Inflammatory macrophage (primary cell): ENCODE measurements around the gene ZNF664.
"Not testable (repeated sequence)": the region's sequence is repeated elsewhere in the genome, so short reads cannot be mapped to it uniquely, and the experiment has no call there.

Source experiments
- DNase-seq, 2 donors: peaks; one replicate each; pipeline ENCODE4 v3.0.0-alpha.2; 2020 to 2022

The ZNF664 gene

DNA sequence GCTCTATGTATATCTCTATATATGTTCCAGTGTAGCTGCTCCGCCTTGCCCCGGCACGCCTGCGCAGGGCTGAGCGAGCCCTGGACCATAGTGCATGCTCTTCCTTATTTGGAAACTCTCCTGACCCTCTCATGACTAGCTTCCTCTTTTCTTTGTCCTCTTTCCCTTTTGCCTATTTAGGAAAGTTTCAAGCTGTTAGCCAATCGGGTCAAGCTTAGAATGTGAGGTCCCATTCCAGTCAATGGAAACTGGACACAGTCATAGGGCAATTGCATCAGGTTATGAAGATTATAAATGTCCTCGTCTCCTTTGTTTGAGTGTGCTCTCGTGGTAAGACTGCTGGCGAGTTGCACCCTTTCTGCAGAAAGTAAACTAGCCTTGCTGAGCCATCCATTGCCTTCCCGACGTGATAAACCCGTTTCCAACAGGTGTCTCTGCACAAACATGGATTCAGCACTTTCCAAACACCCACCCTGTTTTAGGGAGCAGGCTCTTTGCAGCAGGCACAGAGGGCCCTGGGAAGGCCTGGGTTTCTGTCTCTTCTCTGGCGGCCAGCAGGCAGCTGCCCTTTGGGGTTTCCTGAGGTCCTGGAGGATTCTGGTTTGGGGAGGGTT lies 31.3 kb upstream of the ZNF664 start:
- DNase-seq: peak; percentile 95

DNA sequence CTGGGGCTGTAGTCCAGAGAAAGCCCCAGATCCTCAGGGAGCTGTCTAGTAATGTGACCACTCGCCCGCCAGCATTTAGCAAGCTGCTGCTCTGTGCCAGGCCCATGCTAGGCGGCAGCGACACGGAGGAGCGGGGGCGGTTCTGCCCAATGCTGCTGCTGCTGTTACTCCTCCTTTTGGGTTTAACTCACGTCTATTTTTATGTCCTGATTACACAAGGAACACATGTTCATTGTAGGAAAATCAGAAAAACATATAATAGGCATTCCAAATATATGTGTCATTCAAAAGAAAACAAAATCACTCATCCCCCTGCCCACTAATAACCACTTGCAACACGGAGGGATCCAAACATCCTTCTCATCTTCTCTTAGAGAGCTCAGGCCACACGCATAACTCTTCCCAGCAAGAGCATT lies 30.8 kb upstream of the ZNF664 start:
- peak; percentile 4 to 39 for DNase-seq

DNA sequence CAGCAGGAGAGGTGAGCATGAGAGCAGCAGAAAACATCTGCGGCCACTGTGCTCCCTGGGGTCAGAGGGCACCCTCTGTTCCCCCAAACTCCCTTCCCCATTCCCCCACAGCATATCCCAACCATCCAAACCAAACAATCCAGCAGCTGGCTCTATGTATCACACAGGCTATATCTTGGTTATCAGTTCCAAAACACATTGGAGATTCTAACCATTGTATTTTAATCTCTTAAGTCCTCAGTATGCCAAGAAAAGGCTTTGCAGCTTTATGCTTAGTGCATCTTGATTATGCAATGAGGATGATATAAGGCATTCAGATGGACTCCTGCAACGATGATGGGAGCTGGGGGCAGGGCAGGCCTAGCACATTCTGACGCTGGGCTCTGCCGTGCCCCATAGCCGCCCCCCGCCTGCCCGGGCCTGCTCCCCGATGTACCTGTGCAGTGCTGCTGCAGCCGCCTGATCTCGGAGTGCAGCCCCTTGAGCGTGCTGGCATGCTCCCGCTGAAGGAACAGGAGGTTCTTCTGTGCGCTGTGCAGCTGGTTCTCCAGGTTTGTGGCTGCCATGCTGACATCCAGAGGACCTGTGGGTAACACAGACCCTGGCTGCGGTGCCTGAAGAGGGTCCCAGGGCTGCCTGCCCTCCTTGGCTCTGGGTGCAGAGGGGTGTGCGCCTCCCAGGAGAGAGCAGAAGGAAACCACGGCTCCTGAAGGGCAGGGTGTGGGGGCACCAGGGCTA lies 29.9 kb upstream of the ZNF664 start:
- no peak for DNase-seq

DNA sequence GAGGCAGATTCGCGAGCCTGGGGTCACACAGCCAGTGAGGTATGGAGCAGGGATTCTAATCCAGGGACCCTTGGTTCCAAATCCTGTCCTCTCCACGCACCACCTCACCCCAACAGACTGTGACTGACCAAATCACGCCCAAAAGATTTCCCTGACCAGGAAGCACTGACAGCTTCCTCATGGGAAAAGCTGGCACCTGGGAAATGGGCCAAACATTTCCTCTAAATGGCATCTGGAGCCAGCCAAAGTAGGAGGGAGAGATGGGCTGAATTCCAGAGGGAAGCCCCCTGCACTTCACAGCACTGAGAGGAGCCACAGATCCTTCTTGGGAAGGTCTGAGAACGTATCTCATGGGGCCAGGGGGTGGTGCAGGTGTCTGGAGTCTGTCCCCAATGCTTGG lies 29.2 kb upstream of the ZNF664 start:
- no peak for DNase-seq

DNA sequence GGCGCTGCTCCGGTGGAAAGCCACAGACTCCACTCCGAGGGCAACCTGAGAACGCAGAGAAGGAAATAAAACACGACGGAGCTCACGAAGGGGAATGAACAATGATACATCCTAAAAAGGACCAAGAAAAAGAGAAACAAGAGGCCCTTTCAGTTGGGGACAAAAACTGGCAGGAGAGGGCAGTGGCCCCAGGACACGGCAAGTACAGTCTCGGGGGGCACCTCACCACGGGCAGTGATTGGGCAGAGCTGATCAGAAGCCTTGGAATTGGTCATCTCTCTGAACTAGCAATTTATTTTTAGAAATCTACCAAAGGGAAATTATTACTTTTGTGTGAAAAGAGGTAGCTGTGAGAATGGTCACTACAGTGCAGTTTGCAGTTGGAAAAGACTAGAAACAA lies 28.3 kb upstream of the ZNF664 start:
- DNase-seq: no peak

DNA sequence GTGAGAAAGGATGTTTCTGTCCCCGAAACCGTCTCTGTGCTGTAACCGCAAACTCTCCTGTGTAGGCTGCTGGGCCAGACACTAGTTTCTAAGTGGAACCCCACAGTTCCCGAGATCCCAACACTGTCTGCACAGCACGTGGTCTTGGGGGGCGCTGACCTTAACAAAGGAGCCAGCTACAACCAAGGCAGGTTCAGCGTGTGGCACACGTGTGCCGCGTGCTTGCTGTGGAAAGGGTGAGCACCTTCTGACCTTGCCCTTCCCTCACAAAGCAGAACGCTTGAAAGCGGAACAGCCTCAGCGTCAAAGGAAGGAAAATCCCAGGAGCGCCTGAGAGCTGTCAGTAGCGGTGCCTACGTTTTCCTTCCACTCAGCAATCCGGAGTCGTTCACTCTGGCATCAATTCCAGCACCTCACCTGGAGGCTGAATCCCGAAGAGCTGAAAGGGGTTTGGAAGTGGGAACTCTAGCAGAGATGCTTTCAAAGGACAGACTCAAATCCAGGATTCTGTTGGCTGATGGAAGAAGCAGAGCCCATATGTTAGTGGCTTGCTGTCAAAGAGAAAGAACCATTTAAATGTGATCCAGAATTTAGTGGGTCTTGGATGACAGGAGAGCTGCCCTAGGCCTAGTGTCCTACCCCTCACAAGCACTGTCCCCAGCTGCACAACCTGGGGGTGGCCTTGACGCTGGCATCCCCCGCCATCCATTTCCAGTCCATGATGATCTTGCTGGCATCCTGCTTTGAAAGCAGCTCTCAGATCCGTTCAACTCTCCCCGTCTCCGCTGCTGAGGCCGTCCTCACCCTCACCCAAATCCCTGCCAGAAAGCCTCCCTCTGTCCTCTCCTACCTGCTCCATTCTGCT lies 27.5 kb upstream of the ZNF664 start:
- no peak for DNase-seq

DNA sequence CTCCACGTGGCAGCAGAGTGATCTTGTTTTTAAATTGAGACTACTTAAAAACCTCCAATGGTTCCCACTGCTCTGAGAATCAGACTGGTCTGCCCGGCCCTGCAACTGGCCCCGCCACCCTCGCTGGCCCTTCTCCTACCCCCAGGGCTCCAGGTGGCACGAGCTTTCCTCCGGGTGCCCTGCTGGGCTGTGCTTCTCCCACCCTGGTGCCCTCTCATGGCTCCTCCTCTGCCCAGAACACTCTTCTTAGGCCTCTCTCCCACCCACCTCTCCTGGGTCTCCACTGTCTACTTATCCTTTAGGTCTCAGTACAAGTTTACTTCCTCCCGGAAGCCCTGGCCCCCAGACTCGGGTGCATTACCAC lies 26.9 kb upstream of the ZNF664 start:
- DNase-seq: no peak

DNA sequence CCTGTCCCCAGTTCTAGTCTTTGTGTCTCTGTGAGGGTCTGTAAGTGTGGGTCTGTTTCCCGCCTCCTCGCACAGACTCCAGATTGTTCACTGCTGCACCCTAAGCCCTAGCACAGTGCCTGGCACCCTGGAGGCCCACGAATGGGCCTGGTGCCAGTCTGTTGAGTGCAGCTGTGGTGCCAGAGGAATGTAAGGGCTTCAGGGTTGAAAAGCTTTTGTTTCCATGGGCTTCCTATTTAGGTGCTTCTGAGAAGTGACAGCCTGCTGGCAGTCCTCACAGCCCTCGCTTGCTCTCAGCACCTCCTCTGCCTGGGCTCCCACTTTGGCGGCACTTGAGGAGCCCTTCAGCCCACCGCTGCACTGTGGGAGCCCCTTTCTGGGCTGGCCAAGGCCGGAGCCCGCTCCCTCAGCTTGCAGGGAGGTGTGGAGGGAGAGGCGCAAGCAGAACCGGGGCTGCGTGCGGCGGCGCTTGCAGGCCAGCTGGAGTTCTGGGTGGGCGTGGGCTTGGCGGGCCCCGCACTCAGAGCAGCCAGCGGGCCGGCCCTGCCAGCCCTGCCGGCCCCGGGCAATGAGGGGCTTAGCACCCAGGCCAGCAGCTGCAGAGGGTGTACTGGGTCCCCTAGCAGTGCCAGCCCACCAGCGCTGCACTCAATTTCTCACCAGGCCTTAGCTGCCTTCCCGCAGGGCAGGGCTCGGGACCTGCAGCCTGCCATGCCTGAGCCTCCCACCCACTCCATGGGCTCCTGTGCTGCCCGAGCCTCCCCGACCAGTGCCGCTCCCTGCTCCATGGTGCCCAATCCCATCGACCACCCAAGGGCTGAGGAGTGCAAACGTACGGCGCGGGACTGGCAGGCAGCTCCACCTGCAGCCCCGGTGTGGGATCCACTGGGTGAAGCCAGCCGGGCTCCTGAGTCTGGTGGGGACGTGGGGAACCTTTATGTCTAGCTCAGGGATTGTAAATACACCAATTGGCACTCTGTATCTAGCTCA lies 26.2 kb upstream of the ZNF664 start:
- not testable (repeated sequence) for DNase-seq

DNA sequence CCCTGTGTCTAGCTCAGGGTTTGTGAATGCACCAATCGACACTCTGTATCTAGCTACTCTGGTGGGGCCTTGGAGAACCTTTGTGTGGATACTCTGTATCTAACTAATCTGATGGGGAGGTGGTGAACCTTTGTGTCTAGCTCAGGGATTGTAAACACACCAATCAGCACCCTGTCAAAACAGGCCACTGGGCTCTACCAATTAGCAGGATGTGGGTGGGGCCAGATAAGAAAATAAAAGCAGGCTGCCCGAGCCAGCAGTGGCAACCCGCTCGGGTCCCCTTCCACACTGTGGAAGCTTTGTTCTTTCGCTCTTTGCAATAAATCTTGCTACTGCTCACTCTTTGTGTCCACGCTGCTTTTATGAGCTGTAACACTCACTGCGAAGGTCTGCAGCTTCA lies 25.5 kb upstream of the ZNF664 start:
- DNase-seq: not testable (repeated sequence)

DNA sequence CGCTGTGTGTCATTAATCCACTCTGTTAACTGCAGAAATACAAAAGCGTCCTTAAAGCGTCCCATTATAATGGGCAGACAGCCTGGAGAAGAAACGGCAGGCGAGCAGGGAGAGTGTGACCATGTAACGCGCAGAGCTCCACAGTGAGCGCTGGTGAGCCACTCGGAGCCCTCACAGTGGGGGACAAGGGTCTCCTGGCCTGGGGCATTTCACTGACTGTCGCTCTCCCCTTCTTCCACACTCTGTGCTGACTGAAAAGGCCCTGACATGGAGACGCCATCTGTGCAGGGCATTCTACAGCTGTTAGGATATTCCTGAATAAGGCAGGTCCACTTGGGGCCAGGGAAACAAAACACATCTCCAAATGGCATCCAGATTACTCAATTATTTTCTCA lies 24.6 kb upstream of the ZNF664 start:
- no peak for DNase-seq

DNA sequence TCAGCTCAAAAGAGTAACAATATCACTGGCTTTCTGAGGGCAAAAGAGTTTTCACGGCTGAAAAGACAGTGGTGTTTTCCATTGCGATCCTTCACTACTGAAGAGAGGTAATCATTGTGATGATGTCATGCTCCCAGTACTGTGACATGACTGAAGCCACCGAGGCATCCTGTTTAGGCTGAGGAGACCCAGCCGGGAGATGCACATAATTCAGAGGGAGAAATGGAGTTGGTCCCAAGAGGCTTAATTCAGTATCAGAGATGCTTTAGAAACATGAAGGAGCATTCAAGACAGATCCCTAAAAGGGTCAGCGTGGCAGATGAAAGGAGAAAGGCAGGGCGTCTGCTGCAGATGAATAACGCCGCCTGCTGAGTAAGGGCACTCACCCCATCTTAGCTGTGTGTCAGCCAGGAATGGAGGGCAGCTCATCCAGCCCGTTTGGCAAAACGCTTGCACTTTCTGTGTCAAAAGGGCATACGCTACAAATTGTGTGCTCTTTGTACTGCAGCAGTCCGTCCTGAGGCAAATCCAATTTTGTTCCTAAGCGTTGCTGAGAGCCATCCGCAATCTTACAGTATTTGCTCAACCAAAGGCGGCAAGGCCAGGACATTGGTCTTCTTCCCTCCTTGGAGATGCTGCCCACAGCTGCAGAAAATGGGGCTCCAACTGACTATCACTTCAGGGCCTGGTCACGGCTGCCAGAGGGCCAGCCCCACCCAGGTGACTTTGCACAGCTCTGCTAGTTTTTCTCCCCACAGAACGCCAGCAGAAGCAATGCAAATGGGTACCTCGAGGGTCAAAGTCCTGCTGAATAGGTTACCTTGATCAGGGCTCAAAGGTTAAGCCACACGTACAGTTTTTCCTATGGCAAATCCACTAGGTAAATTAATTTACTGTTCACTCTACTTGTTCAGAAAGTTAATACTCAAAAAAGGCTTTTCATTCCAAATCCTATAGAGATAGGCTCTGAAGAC lies 23.9 kb upstream of the ZNF664 start:
- no peak for DNase-seq

DNA sequence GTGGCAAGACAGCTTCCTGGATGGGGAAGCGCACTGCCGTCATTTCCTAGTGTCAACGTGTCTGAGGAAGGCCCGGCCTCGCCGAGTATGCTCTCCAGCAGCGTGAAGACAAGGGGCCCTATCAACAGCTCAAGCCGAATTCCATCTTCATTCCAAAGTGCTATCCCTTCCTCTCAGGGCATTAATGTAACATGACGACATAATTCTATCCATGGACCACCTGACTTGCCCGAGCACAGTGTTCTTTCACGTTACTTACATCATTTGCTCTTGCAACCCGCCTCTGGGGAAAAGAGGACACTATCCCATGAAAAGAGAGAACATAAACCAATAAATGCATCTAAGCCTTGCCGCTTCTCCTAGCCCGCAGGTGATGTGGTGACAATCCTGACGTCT lies 23.2 kb upstream of the ZNF664 start:
- DNase-seq: no peak

DNA sequence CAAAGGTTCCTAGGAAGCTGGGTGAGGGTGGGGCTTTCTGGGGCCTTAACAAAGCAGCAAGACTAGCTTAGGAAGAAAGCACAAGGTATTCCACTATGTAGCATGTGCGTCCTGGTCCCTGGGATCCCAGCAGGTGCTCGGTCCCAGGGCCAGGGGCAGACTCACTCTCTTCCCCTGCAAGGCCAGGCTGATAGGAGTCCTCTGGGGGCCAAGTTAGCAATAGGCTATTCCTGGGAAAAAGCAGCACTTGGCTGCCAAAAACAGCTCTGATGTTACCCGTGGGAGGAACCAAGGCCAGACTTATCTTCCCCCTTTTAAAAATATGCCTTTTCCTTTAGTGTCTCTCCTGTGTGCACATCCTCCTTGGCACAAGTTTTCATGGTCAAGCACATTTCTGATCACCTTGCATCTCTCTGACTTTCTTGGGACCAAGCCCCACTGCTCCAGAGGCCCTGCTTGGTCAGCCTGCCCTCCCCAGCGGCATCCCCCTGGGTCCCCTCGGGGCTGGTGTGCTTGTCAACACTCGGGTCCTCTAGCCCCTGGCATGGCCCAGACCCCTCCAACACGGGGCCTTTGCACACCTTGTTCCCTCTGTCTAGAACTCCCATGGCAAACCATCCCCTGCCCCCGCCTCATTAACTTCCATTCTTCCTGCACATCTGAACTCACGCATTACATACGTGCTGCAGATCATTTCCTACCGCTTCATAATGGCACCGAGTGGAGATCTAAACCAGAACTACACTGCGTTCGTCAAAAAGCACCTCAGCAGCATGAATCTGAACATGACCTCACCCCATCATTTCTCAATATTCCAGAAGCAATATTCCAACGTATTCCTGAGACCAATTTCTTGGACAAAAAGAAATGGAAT lies 22.3 kb upstream of the ZNF664 start:
- peak in 1 of 2 donors; percentile 11 for DNase-seq

DNA sequence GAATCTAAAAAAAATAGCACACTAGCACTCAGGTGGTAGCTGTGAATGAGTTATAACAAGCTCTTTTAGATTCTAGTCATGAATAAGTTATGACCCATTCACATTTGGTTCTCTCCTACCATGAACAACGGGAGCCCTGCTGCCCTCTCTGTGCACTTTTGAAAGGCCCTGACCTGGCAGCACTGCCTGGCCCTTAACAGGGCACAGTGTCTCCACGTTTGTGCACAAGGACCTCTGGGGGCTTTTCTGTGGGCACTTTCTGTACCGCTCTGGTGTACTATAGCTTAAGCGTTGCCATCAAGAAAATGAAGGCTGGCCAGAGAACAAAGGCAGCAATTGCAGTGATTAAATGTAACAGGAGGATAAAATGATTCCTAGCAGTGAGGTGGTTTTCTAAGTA lies 21.5 kb upstream of the ZNF664 start:
- DNase-seq: no peak

DNA sequence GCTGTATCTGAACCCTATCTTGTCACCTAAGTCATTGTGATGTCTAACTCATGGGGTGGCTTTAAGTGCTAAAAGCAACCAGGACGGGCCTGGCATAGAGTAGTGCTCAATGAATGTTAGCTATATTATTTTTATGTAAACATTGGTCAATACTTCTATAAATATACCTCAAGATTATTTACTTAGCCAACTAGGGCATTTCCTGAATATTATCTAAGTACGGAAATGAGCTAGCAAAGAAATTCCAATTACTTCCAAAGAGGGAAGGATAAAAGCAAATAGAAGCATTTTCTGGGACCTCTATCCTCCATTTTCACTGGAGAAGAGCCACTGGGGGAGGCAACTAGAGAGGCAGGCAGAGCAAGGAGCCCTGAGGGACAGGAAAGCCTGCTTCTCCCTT lies 21.0 kb upstream of the ZNF664 start:
- DNase-seq: no peak

DNA sequence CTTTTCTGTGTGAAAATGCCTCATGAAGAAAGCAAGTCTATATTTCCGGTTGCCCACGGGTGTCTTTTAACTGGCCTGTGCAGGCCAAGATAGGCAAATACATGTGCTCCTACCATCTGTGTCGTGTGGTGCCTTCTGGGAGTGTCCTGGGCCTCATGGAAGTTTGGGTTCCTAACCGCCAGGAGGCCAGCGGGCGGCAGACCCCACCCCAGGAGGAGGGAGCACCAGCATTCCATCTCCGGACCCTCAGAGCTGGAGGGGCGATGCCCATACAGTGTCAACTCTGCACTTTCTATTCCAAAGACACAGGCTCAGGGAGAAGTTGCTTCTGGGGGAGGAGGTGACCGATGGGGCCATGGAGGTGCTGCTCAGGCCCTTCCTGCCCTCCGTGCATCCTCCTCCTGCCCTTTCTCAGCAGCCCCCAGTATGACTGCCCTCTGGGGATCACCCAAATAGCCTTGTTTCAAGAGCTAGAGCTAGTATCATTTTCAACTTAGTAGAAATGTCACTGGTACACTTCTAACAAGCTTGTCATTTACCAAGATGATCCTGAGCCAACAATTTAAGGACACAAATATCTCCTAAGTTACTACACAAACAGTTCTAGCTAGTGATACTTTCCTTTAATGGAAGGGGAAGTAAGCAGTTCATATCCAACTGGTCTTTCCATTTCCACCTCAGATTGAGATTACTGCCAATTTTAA lies 18.2 kb upstream of the ZNF664 start:
- DNase-seq: no peak

DNA sequence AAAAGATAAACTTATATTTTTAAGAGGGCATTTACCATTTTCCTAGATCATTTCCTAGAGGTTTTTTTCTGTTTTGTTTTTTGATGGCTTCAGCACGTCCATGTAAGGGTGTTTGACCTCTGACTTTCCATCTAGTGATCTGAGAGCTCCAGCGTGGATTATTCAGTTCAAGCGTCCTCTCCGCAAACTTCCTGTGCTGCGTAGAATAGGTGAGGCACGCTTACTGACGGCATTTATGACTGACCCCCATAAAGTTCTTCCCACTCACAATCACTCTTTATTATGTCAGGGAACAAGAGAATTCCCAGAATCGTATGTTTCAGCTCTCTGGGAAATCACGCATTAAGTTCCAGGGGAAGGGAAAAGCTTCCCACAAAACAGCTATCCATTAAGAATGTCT lies 16.8 kb upstream of the ZNF664 start:
- no peak for DNase-seq

DNA sequence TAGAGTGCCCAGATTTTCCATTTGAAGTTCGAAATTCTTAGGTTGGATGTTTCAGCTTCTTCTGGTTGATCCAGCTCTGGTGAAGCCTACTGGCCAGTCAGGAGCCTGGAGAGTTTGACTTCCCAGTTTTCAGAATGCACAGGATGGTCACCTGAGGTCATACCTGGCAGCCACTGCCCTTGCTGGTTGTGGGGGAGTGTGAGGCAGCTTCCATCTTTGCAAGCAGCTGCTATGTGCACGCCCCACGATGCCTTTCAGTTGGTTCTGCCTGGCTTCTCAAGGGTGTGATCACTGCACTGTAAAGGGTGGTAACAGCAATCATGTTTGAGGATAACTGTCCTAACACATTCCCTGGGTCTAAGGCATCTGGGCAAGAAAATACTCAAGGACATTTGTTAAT lies 15.8 kb upstream of the ZNF664 start:
- no peak for DNase-seq

DNA sequence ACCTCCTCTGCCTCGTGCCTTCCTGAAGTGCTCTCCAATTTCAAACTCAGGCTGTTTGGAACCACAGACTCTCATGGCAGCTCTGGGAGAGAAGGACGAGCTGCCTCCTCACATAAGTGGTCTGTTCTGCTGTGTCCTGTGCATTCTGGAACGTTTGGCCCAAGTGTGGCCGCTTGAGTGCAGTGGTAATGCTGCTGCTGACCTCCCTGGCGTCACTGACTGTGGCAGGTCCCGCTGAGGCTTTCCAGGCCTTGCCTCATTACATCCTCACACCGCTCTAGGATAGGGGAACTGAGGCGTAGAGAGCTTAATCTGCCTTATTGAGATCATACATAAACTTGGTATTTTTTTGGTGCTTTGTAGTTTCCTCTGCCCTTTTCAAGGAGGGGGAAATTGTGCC lies 14.6 kb upstream of the ZNF664 start:
- DNase-seq: no peak

DNA sequence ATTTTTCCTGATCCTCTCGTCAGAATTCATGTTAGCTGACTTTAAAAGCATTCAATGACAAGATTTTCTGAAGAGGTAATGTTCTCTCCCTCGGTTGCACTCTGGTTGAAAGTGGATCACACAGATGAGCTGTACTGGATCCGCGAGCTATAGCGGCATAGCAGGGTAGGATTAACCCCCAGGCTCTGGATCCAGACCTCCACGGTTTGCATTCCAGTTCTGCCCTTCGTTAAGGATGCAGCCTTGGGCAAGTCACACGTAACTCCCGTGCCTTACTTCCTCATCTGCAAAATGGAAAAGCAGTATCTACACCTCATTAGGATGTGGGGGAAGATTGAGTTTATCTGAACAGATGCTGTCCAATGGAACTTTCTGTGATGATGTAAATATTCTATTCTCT lies 14.1 kb upstream of the ZNF664 start:
- no peak for DNase-seq
